ENCODE results near the gene SPRR2E.
"Not testable (repeated sequence)": the region's sequence is repeated elsewhere in the genome, so short reads cannot be mapped to it uniquely, and the experiment has no call there.

SPRR2E gene

GRCh38 chr1:153125536-153125935, 31.2 kb upstream of the SPRR2E start:
- no peak overlapping the region for H3K4me3 ChIP-seq (ENCODE audit: low read depth, low read length)
- TF ChIP-seq CTCF (IDR thresholded peaks at IDR 0.05; ENCODE audit: low read depth, low read length, missing control alignments), result no peak
- no peak for DNase-seq (ENCODE audit: low read depth)
- in situ Hi-C loops (cut with HindIII; ENCODE audit: low sequenced_read_pairs), result no loop called here

GRCh38 chr1:153123793-153124192, 29.5 kb upstream of the SPRR2E start:
- in situ Hi-C loops (cut with HindIII; ENCODE audit: low sequenced_read_pairs); H3K4me3 ChIP-seq (ENCODE audit: low read depth, low read length); DNase-seq (ENCODE audit: low read depth): not testable (repeated sequence)

- no peak for TF ChIP-seq CTCF (IDR thresholded peaks at IDR 0.05; ENCODE audit: low read depth, low read length, missing control alignments)
- no peak for DNase-seq (ENCODE audit: low read depth)
- in situ Hi-C loops (cut with HindIII; ENCODE audit: low sequenced_read_pairs), result no loop called here
- no peak overlapping the region for H3K4me3 ChIP-seq (ENCODE audit: low read depth, low read length)
Observed at GRCh38 chr1:153122831-153123421, 28.6 kb upstream of the SPRR2E start.

- in situ Hi-C loops (cut with HindIII; ENCODE audit: low sequenced_read_pairs), result no loop called here
- H3K4me3 ChIP-seq (ENCODE audit: low read depth, low read length), result no peak overlapping the region
- TF ChIP-seq CTCF (IDR thresholded peaks at IDR 0.05; ENCODE audit: low read depth, low read length, missing control alignments), result no peak
- DNase-seq (ENCODE audit: low read depth), result no peak
Observed at GRCh38 chr1:153120945-153121344, 26.6 kb upstream of the SPRR2E start.

GRCh38 chr1:153119491-153119971, 25.2 kb upstream of the SPRR2E start:
- TF ChIP-seq CTCF (IDR thresholded peaks at IDR 0.05; ENCODE audit: low read depth, low read length, missing control alignments), result no peak
- H3K4me3 ChIP-seq (ENCODE audit: low read depth, low read length), result no peak overlapping the region
- in situ Hi-C loops (cut with HindIII; ENCODE audit: low sequenced_read_pairs), result no loop called here
- no peak for DNase-seq (ENCODE audit: low read depth)

- DNase-seq (ENCODE audit: low read depth); in situ Hi-C loops (cut with HindIII; ENCODE audit: low sequenced_read_pairs); H3K4me3 ChIP-seq (ENCODE audit: low read depth, low read length): not testable (repeated sequence)
Observed at GRCh38 chr1:153115264-153115663, 20.9 kb upstream of the SPRR2E start.

- TF ChIP-seq CTCF (IDR thresholded peaks at IDR 0.05; ENCODE audit: low read depth, low read length, missing control alignments), result no peak
- no peak for DNase-seq (ENCODE audit: low read depth)
- no peak within 1 kb of the TSS for H3K4me3 ChIP-seq (ENCODE audit: low read depth, low read length)
- in situ Hi-C loops (cut with HindIII; ENCODE audit: low sequenced_read_pairs), result no loop called here
Observed at GRCh38 chr1:153113416-153113815, 19.1 kb upstream of the SPRR2E start, which contains the start of gene SPRR2F. Gene SPRR2F (minus strand): TSS chr1:153113516. CDS start chr1:153112733, 783 bp downstream.

GRCh38 chr1:153112454-153112853, 18.1 kb upstream of the SPRR2E start:
- in situ Hi-C loops (cut with HindIII; ENCODE audit: low sequenced_read_pairs); H3K4me3 ChIP-seq (ENCODE audit: low read depth, low read length); DNase-seq (ENCODE audit: low read depth): not testable (repeated sequence)

Measured in astrocyte of the cerebellum (primary cell).